IgD-negative memory B cell (primary cell): ENCODE data around the gene KCNJ12. TPM values are rescaled to one million over a fixed set of nuclear protein-coding genes. Genes with fewer than 3 reads are reported as not detected.
A peak's percentile ranks its signal among the peaks of the same experiment; 100 is the strongest.

Experiments used
- H3K27ac Mint-ChIP-seq, 3 donors: one replicate each; pipeline ENCODE4 v1.8.0; 2020 to 2022; ENCODE audit warnings: mild to moderate bottlenecking in 3 of 3, mixed read lengths in 3 of 3, moderate library complexity in 1 of 3
- H3K27me3 Mint-ChIP-seq: one replicate; pipeline ENCODE4 v1.8.0; 2021; ENCODE audit warnings: mixed read lengths
- H3K36me3 Mint-ChIP-seq: one replicate; pipeline ENCODE4 v1.8.0; 2020; ENCODE audit warnings: mild to moderate bottlenecking, mixed read lengths
- H3K4me1 Mint-ChIP-seq, 3 donors: one replicate each; pipeline ENCODE4 v1.8.0; 2020 to 2022; ENCODE audit warnings: mixed read lengths in 3 of 3, mild to moderate bottlenecking in 1 of 3
- H3K4me3 Mint-ChIP-seq, 4 donors: one replicate each; pipeline ENCODE4 v1.8.0; 2020 to 2022; ENCODE audit warnings: mild to moderate bottlenecking in 4 of 4, mixed read lengths in 4 of 4, moderate library complexity in 3 of 4
- H3K9me3 Mint-ChIP-seq, 3 donors: one replicate each; pipeline ENCODE4 v1.8.0; 2020 to 2021; ENCODE audit warnings: mixed read lengths in 3 of 3, mild to moderate bottlenecking in 1 of 3
- polyA plus RNA-seq: library from polyadenylated mRNA; unstranded; fragments of 300-500 nt; fragmentation: Illumina TruSeq; gene quantifications from one replicate; pipeline ENCODE4 v1.2.3, GENCODE V29; 2021

KCNJ12 gene
- polyA plus RNA-seq, 1 donor from 2014 or later, result not detected

- no peak overlapping the region for H3K4me3 Mint-ChIP-seq
These were observed 19.5 kb upstream of the KCNJ12 start for GRCh38 chr17:21356537-21357127.

GRCh38 chr17:21357281-21357680 lies 18.9 kb upstream of the KCNJ12 start:
- no peak overlapping the region for H3K27ac Mint-ChIP-seq
- no peak overlapping the region for H3K4me3 Mint-ChIP-seq
- peaks cover 0 to 1% (median 1%) of the 10 kb centered on the region in 3 donors for H3K4me1 Mint-ChIP-seq
- H3K27me3 Mint-ChIP-seq, result peaks cover 1% of the 10 kb centered on the region
- no peaks in the 10 kb centered on the region for H3K9me3 Mint-ChIP-seq
- H3K36me3 Mint-ChIP-seq, result no peaks in the 10 kb centered on the region

More at GRCh38 chr17:21356537-21357127, 19.5 kb upstream of the KCNJ12 start:
- H3K27ac Mint-ChIP-seq, result no peak overlapping the region
- H3K27me3 Mint-ChIP-seq, result peaks cover 1% of the 10 kb centered on the region
- H3K36me3 Mint-ChIP-seq, result no peaks in the 10 kb centered on the region
- peaks cover 0 to 1% (median 1%) of the 10 kb centered on the region in 3 donors for H3K4me1 Mint-ChIP-seq
- H3K9me3 Mint-ChIP-seq, result no peaks in the 10 kb centered on the region

GRCh38 chr17:21357696-21358656 lies 18.2 kb upstream of the KCNJ12 start:
- Mint-ChIP-seq H3K36me3 (no peaks in the 10 kb centered on the region), H3K27ac (no peak overlapping the region), H3K9me3 (no peaks in the 10 kb centered on the region), H3K27me3 (peaks cover 1% of the 10 kb centered on the region), H3K4me1 (peaks cover 0 to 1% (median 1%) of the 10 kb centered on the region in 3 donors), H3K4me3 (no peak overlapping the region)

GRCh38 chr17:21358682-21359482 lies 17.3 kb upstream of the KCNJ12 start:
- no peak overlapping the region for H3K27ac Mint-ChIP-seq
- H3K36me3 Mint-ChIP-seq, result no peaks in the 10 kb centered on the region
- peaks cover 1% of the 10 kb centered on the region for H3K27me3 Mint-ChIP-seq
- H3K4me3 Mint-ChIP-seq, result no peak overlapping the region
- peaks cover 0 to 1% (median 1%) of the 10 kb centered on the region in 3 donors for H3K4me1 Mint-ChIP-seq
- no peaks in the 10 kb centered on the region for H3K9me3 Mint-ChIP-seq

GRCh38 chr17:21359483-21359840 lies 16.7 kb upstream of the KCNJ12 start:
- Mint-ChIP-seq H3K4me3 (no peak overlapping the region), H3K36me3 (peaks cover 2% of the 10 kb centered on the region), H3K27ac (no peak overlapping the region), H3K9me3 (peaks cover 0 to 1% (median 0%) of the 10 kb centered on the region in 3 donors), H3K4me1 (peaks cover 0 to 3% (median 1%) of the 10 kb centered on the region in 3 donors), H3K27me3 (no peaks in the 10 kb centered on the region)

- Mint-ChIP-seq H3K9me3 (peaks cover 0 to 1% (median 0%) of the 10 kb centered on the region in 3 donors), H3K4me1 (peaks cover 0 to 3% (median 1%) of the 10 kb centered on the region in 3 donors), H3K36me3 (peaks cover 2% of the 10 kb centered on the region), H3K27ac (no peak overlapping the region), H3K4me3 (no peak overlapping the region), H3K27me3 (no peaks in the 10 kb centered on the region)
These were observed 16.1 kb upstream of the KCNJ12 start for GRCh38 chr17:21360048-21360447.

- Mint-ChIP-seq H3K27ac (no peak overlapping the region), H3K4me1 (peaks cover 0 to 3% (median 1%) of the 10 kb centered on the region in 3 donors), H3K36me3 (peaks cover 2% of the 10 kb centered on the region), H3K4me3 (no peak overlapping the region), H3K27me3 (no peaks in the 10 kb centered on the region), H3K9me3 (peaks cover 0 to 1% (median 0%) of the 10 kb centered on the region in 3 donors)
These were observed 14.9 kb upstream of the KCNJ12 start for GRCh38 chr17:21361020-21361809.

GRCh38 chr17:21362331-21362931 lies 13.7 kb upstream of the KCNJ12 start:
- Mint-ChIP-seq H3K27ac (no peak overlapping the region), H3K36me3 (peaks cover 2% of the 10 kb centered on the region)

GRCh38 chr17:21363776-21364642 lies 12.1 kb upstream of the KCNJ12 start:
- H3K36me3 Mint-ChIP-seq, result peaks cover 2% of the 10 kb centered on the region
- H3K27ac Mint-ChIP-seq, result no peak overlapping the region
- H3K27me3 Mint-ChIP-seq, result peaks cover 7% of the 10 kb centered on the region
- peak overlapping the region in 1 of 4 donors; percentile 65 for H3K4me3 Mint-ChIP-seq
- H3K4me1 Mint-ChIP-seq, result peaks cover 5 to 8% (median 6%) of the 10 kb centered on the region in 3 donors
- peaks cover 0 to 1% (median 0%) of the 10 kb centered on the region in 3 donors for H3K9me3 Mint-ChIP-seq

More at GRCh38 chr17:21362331-21362931, 13.7 kb upstream of the KCNJ12 start:
- Mint-ChIP-seq H3K9me3 (peaks cover 0 to 1% (median 0%) of the 10 kb centered on the region in 3 donors), H3K27me3 (peaks cover under 1% of the 10 kb centered on the region), H3K4me3 (no peak overlapping the region), H3K4me1 (peaks cover 0 to 3% (median 1%) of the 10 kb centered on the region in 3 donors)

GRCh38 chr17:21365016-21365415 lies 11.1 kb upstream of the KCNJ12 start:
- H3K9me3 Mint-ChIP-seq, result peaks cover 0 to 1% (median 0%) of the 10 kb centered on the region in 3 donors
- peaks cover 5 to 9% (median 8%) of the 10 kb centered on the region in 3 donors for H3K4me1 Mint-ChIP-seq
- peaks cover 7% of the 10 kb centered on the region for H3K27me3 Mint-ChIP-seq
- no peak overlapping the region for H3K27ac Mint-ChIP-seq
- peaks cover 2% of the 10 kb centered on the region for H3K36me3 Mint-ChIP-seq
- H3K4me3 Mint-ChIP-seq, result no peak overlapping the region

GRCh38 chr17:21368545-21369246 lies 7.5 kb upstream of the KCNJ12 start:
- H3K9me3 Mint-ChIP-seq, result peaks cover 0 to 1% (median 0%) of the 10 kb centered on the region in 3 donors
- H3K36me3 Mint-ChIP-seq, result peaks cover 2% of the 10 kb centered on the region
- H3K4me1 Mint-ChIP-seq, result peaks cover 5 to 19% (median 8%) of the 10 kb centered on the region in 3 donors
- peak overlapping the region in 2 of 4 donors; percentile 82 to 87 for H3K4me3 Mint-ChIP-seq
- peaks cover 23% of the 10 kb centered on the region for H3K27me3 Mint-ChIP-seq
- H3K27ac Mint-ChIP-seq, result peak overlapping the region in 2 of 3 donors; percentile 41 to 64

- no peaks in the 10 kb centered on the region for H3K9me3 Mint-ChIP-seq
- H3K27ac Mint-ChIP-seq, result no peak overlapping the region
- peaks cover 5 to 19% (median 7%) of the 10 kb centered on the region in 3 donors for H3K4me1 Mint-ChIP-seq
- peak overlapping the region in 3 of 4 donors; percentile 16 to 87 (median 77) for H3K4me3 Mint-ChIP-seq
- peaks cover 24% of the 10 kb centered on the region for H3K27me3 Mint-ChIP-seq
- no peaks in the 10 kb centered on the region for H3K36me3 Mint-ChIP-seq
These were observed 6.8 kb upstream of the KCNJ12 start for GRCh38 chr17:21369395-21369794.
